T follicular helper cell (primary cell): ENCODE measurements around the gene IMPDH2.

Experiments used
- DNase-seq: peaks from one replicate; pipeline ENCODE4 v3.0.0-alpha.2; 2020; ENCODE audit warnings: low read depth

IMPDH2 gene

DNA sequence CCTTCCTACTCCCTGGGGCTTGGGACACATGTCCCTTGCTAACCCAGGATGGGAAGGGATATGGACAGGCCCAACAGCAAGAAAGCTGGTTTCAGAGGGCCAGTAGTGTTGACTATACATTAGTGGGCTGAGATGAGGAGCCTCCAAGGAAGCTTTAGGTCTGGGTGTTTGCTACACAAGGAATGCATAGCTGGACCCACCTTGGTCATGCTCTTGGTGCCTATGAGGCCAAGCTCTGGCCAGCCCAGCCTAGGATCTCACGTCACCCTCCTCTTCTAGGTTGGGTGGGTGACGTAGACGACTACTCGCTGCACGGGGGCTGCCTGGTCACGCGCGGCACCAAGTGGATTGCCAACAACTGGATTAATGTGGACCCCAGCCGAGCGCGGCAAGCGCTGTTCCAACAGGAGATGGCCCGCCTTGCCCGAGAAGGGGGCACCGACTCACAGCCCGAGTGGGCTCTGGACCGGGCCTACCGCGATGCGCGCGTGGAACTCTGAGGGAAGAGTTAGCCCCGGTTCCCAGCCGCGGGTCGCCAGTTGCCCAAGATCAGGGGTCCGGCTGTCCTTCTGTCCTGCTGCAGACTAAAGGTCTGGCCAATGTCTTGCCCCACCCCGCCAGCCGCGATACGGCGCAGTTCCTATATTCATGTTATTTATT is 22.7 kb downstream of the IMPDH2 start:
- no peak for DNase-seq

DNA sequence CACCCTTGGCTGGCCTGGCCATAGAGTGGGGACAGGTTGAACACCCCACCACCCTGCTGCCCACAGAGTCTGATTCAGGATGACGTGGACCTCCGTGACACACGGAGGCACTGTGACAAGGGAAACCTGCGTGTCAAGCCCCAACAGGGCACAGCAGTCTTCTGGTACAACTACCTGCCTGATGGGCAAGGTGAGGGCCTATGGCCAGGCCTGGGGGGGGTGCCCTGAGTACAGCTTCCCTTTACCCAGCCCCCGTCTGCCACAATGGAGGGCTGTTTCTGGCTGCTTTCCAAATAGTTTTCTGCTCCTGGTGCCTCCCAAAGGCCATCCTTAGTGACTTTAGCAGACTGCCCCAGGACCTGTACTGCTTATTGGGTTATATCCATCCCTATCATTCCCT is 23.2 kb downstream of the IMPDH2 start:
- DNase-seq: no peak

- DNase-seq: no peak
These were observed 23.9 kb downstream of the IMPDH2 start for GRCh38 chr3:49005303-49005680.

- no peak for DNase-seq
These were observed 24.6 kb downstream of the IMPDH2 start for GRCh38 chr3:49004352-49005302.

DNA sequence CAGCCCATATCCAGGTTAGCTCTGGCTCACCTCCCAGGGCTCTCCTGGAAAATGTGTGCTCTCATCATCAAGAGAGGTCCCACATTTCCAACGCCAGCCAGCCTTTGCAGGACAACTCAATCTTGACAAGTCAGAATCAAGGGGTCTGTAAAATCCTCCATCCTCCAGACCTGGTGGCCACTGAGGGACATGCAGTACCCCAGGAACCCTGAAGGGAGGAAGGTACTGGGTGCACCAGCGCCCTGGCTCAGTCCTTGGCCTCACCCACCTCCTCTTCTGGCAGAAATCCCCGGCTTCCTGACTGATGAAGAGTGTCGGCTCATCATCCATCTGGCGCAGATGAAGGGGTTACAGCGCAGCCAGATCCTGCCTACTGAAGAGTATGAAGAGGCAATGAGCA is 28.0 kb downstream of the IMPDH2 start:
- DNase-seq: no peak

DNA sequence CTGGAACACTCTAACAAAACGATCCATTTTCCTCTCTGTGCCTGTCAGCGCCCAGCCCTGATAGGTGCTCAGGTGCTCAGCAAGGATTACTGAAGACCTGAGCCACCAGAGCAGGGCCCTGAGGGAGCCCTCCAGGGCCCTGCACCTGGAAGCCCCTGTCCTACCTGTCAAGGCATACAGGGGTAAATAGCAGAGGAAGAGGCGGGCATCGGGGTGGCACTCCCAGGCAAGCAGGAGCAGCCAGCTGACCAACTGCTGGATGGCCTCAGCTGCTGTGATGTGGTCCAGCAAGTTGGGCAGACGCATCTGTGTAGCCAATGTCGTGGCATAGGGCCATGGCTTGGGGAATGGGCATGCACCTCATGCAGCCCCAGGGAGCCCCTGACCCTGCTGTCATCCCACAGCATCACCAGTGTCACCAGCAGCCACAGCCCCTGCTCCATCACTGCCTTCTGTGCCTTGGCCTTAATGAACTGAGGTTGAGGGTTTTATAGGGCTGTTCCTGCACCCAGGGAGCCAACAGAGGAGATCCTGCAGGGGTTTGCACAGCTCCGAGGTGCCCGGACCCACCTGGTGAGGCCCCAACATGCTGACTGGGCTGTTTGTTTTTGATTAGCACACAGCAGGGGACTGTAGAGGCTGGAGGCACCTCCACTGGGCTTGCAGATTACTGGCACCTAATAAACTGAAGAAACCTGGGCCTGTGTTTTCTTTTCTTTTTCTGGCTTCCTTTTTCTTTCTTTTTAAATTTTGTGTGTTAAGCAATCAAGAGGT is 29.9 kb downstream of the IMPDH2 start:
- no peak for DNase-seq

GRCh38 chr3:48997714-48998637 is 31.2 kb downstream of the IMPDH2 start:
- no peak for DNase-seq

- DNase-seq: no peak
These were observed 32.0 kb downstream of the IMPDH2 start for GRCh38 chr3:48997102-48997635.

DNA sequence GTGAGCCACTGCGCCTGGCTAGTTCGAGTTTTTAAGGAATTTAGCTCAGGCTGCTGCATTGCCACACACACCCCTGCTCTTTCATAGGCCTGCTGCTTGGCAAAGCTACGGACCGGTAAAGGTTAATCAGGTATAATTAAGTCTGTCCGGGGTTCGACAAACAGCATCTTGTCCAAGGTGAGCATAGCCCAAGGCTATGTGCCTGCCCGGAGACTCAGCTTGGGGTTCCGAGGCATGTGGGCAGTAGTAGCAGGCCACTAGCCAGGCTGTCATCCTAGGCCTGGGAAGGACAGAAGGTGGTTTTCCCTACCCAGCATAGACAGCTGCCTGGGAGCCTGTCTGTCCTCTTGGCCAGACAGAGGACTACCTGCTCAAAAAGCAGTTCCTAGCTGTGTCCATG is 32.6 kb downstream of the IMPDH2 start:
- no peak for DNase-seq

- no peak for DNase-seq
These were observed 35.4 kb downstream of the IMPDH2 start for GRCh38 chr3:48993834-48994233.

- no peak for DNase-seq
These were observed 37.2 kb downstream of the IMPDH2 start for GRCh38 chr3:48991851-48992545.

- DNase-seq: peak; percentile 17
These were observed 38.3 kb downstream of the IMPDH2 start for GRCh38 chr3:48990636-48991469.

DNA sequence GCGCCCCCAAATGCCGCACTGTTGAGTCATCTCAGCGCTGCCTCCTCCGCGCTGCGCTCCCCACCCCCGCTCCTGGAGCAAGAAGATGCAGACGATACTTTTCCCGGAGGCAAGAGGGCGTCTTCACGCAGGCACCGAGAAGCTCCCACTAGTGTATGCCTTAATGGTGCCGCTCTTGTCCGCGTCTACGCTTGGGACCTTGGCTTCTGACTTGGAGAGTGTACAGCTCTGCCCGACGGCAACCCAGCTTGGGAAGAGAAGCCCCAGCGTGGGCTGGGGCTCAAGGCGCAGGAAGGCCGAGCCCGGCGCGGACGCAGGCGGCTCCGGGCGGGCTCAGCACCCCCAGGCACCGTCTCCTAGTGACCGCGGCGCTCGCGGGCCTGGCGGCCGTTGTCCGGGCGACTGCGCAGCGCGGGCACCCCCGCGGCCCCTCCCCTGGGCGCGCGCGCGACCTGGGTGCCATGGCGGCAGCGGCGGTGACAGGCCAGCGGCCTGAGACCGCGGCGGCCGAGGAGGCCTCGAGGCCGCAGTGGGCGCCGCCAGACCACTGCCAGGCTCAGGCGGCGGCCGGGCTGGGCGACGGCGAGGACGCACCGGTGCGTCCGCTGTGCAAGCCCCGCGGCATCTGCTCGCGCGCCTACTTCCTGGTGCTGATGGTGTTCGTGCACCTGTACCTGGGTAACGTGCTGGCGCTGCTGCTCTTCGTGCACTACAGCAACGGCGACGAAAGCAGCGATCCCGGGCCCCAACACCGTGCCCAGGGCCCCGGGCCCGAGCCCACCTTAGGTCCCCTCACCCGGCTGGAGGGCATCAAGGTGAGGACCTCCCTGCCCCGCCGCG is 39.2 kb downstream of the IMPDH2 start, which contains the start of gene P4HTM:
P4HTM (plus strand) TSS at position 446 of the 840 bp plus-strand sequence; CDS start at position 462, 16 bp downstream.
- peak; percentile 70 for DNase-seq

DNA sequence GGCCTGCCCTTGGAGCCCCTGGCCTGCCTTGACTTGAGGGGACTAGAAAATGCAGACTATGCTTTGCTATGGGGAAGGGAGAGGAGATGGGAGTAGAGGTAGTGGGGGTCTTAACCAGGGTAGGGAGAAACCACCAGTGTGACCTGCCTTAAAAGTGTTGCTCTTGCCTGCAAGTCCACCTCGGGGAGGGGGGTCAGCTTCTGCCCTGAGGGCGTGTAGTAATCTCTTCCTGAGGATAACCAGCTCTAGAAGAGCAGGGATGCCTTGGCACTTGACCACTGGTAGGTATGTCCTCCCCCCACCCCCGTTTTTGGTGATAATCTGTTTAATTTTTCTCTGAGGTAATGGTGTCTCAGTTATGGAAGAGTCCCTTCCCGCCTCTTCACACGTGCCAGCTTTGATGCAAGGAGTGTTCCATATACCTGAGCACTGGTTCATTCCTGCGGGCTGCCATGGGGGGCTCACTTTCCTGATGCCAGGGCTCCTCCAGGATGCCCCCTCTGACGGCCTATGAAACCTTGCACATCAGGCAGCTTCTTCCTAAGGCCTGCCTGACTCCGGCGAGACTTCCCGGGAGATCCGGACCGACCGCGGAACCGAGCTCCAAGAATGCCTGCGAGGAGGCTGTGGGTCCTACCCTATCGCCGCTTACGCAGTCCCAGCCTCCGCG is 39.9 kb downstream of the IMPDH2 start:
- no peak for DNase-seq

DNA sequence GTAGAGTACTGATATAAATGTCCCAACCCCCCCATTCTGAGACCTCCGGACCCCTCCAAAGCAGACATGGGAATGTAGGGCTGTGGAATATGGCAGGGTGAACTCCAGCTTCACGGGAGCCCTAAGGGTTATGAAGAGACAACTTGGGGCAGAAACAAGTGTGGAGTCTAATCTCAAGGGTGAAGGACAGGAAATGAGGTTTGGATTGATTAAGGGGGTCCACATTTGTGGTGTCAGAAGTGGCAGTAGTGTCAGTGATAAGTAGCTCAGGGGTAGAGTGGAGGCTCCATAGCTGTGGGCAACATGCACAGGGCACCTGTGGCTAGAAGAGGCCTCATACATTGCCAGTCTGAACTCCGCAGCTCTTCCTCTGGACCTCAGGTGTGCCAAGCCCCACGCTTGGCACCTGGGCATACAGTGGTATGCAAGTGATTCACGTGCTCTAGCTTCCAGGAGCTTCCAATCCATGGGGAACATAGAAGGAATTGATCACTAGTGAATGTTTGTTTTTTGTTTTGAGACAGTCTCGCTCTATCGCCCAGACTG is 43.3 kb downstream of the IMPDH2 start:
- no peak for DNase-seq

DNA sequence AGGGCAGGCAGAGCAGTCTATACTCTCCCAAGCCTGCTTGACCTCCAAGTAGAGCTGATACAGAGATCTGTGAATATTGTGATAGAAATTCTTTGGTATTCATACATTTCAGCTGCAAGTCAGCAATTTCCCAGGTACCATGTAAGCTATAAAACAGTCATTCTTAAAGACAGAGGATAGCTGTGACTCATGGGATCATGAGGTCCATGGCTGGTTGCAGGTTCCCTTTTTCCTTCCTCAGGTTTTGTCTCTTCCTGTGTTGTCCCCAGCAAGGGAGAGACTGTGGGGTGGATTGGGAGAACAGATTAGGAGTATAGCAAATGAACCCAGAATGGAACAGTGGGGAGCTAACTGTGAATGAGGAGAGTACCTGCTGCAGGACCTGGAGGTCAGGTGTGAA is 44.5 kb downstream of the IMPDH2 start:
- DNase-seq: no peak

DNA sequence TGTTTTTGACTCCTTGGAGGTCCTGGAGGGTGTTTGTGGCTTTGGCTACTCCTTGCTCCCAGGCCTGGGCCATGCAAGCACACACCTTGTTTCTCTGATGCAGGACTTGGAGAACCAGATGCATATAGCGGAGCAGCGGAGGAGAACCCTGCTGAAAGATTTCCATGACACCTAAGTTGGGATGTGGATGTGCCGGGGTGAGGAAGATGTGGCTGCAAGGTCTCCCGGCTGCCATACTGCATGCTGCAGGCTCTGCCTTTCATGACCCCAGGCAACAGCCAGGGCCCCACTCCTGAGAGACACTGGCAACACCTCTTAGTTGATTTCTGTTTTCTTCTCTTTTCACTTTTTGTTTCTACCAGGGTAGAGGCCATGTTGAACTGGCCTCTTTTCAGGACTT is 46.1 kb downstream of the IMPDH2 start:
- no peak for DNase-seq

DNA sequence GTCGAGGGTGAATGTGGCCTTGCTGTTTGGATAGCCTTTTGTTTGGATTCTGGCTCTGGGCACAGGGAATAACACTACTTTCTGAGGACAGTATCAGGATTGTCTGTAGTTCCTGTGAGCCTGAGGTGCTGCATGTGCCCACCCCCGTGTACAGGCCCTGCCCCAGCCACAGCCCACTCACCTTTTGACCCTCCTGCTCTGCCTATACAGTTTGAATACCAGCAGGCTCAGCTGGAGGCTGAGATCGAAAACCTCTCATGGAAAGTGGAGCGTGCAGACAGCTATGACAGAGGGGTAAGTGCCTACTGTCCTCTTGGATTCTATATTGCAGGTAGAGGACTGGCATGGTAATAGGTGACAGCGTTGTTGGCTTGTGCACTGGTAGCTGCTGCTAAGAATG is 46.5 kb downstream of the IMPDH2 start:
- no peak for DNase-seq
